H9 (cell line): Measurements from ENCODE around the gene TLX2. TPM values are rescaled to one million over a fixed set of nuclear protein-coding genes. Genes with fewer than 3 reads are reported as not detected.

ENCODE experiments used
- DNase-seq: peaks from one replicate; pipeline ENCODE4 v3.0.0-alpha.2; 2017
- H2AFZ ChIP-seq: one replicate; pipeline ENCODE4 v1.6.1; 2013; ENCODE audit warnings: mild to moderate bottlenecking, low read length, control low read depth, moderate library complexity
- H2AK5ac ChIP-seq: 2 replicates; pipeline ENCODE4 v1.6.1; 2013; ENCODE audit warnings: low read length, control low read depth, mixed read lengths; ENCODE audit not compliant: insufficient read length
- H2BK120ac ChIP-seq: one replicate; pipeline ENCODE4 v1.6.1; 2013; ENCODE audit warnings: low read depth, mild to moderate bottlenecking, low read length, control low read depth, inconsistent platforms; ENCODE audit not compliant: poor library complexity, severe bottlenecking
- H2BK12ac ChIP-seq: 2 replicates; pipeline ENCODE4 v1.6.1; 2013; ENCODE audit warnings: low read length, control low read depth, mixed read lengths, low read depth; ENCODE audit not compliant: insufficient read length
- H2BK15ac ChIP-seq: 2 replicates; pipeline ENCODE4 v1.6.1; 2013; ENCODE audit warnings: low read depth, low read length, control low read depth
- H2BK20ac ChIP-seq: one replicate; pipeline ENCODE4 v1.6.1; 2013; ENCODE audit warnings: low read depth, mild to moderate bottlenecking, low read length, control low read depth, inconsistent platforms; ENCODE audit not compliant: poor library complexity, severe bottlenecking
- H2BK5ac ChIP-seq: 2 replicates; pipeline ENCODE4 v1.6.1; 2013; ENCODE audit warnings: low read length, control low read depth, mixed read lengths; ENCODE audit not compliant: insufficient read length
- H3K14ac ChIP-seq: 2 replicates; pipeline ENCODE4 v1.6.1; 2013; ENCODE audit warnings: low read length, control low read depth; ENCODE audit not compliant: insufficient read depth
- H3K18ac ChIP-seq: 2 replicates; pipeline ENCODE4 v1.6.1; 2013; ENCODE audit warnings: low read depth, mild to moderate bottlenecking, mixed read lengths, low read length, control low read depth; ENCODE audit not compliant: insufficient read length
- H3K23ac ChIP-seq: 2 replicates; pipeline ENCODE4 v1.6.1; 2013; ENCODE audit warnings: low read length, control low read depth, mixed read lengths, low read depth; ENCODE audit not compliant: insufficient read length
- H3K23me2 ChIP-seq: 2 replicates; pipeline ENCODE4 v1.6.1; 2013; ENCODE audit warnings: low read depth, mild to moderate bottlenecking, mixed read lengths, low read length, control low read depth; ENCODE audit not compliant: insufficient read length, poor library complexity, severe bottlenecking
- H3K27ac ChIP-seq: 2 replicates; pipeline ENCODE4 v1.5.1; 2013; ENCODE audit warnings: low read length, control low read depth, mixed read lengths, low read depth; ENCODE audit not compliant: insufficient read length
- H3K27me3 ChIP-seq: 2 replicates; pipeline ENCODE4 v1.6.1; 2013; ENCODE audit warnings: low read length, control low read depth, inconsistent platforms; ENCODE audit not compliant: insufficient read depth
- H3K4ac ChIP-seq: 2 replicates; pipeline ENCODE4 v1.6.1; 2013; ENCODE audit warnings: low read depth, mild to moderate bottlenecking, control low read depth, inconsistent platforms, low read length, moderate library complexity
- H3K4me1 ChIP-seq: 2 replicates; pipeline ENCODE4 v1.6.1; 2013; ENCODE audit warnings: low read length, control low read depth, inconsistent platforms; ENCODE audit not compliant: insufficient read depth
- H3K4me2 ChIP-seq: 2 replicates; pipeline ENCODE4 v1.6.1; 2013; ENCODE audit warnings: low read length, control low read depth, mixed read lengths; ENCODE audit not compliant: insufficient read length, insufficient read depth
- H3K56ac ChIP-seq: 2 replicates; pipeline ENCODE4 v1.6.1; 2013; ENCODE audit warnings: low read depth, mild to moderate bottlenecking, mixed read lengths, low read length, control low read depth; ENCODE audit not compliant: insufficient read length
- H3K79me1 ChIP-seq: 2 replicates; pipeline ENCODE4 v1.6.1; 2013; ENCODE audit warnings: low read depth, mild to moderate bottlenecking, moderate library complexity, low read length, control low read depth, inconsistent platforms; ENCODE audit not compliant: insufficient read depth, poor library complexity, severe bottlenecking
- H3K79me2 ChIP-seq: 2 replicates; pipeline ENCODE4 v1.6.1; 2013; ENCODE audit warnings: low read length, control low read depth, inconsistent platforms; ENCODE audit not compliant: insufficient read depth
- H3K9ac ChIP-seq: 2 replicates; pipeline ENCODE4 v1.6.1; 2013; ENCODE audit warnings: low read length, control low read depth, mixed read lengths; ENCODE audit not compliant: insufficient read length; ENCODE audit errors: extremely low read depth
- H3K9me3 ChIP-seq: one replicate; pipeline ENCODE4 v1.6.1; 2013; ENCODE audit warnings: low read depth, low read length, inconsistent platforms; ENCODE audit not compliant: control insufficient read depth
- H3T11ph ChIP-seq: one replicate; pipeline ENCODE4 v1.6.1; 2013; ENCODE audit warnings: mild to moderate bottlenecking, low read length, control low read depth, inconsistent platforms
- H4K20me1 ChIP-seq: one replicate; pipeline ENCODE4 v1.6.1; 2013; ENCODE audit not compliant: control insufficient read depth, insufficient read length, insufficient read depth
- H4K5ac ChIP-seq: 2 replicates; pipeline ENCODE4 v1.6.1; 2013; ENCODE audit warnings: low read depth, mild to moderate bottlenecking, mixed read lengths, low read length, control low read depth; ENCODE audit not compliant: insufficient read length
- H4K8ac ChIP-seq: replicated peaks from 2 replicates; pipeline ENCODE4 v1.6.1; 2013; ENCODE audit warnings: low read length, control low read depth, mixed read lengths, low read depth; ENCODE audit not compliant: insufficient read length
- H4K91ac ChIP-seq: 2 replicates; pipeline ENCODE4 v1.6.1; 2013; ENCODE audit warnings: low read depth, mild to moderate bottlenecking, moderate library complexity, mixed read lengths, low read length, control low read depth; ENCODE audit not compliant: insufficient read length
- H3K27ac Mint-ChIP-seq, 3 experiments: 2 replicates in 2 of 3; 3 replicates in 1 of 3; pipeline ENCODE4 v1.8.0; 2020 to 2021; ENCODE audit warnings: mixed read lengths in 3 of 3, mild to moderate bottlenecking in 1 of 3, moderate library complexity in 1 of 3
- H3K27me3 Mint-ChIP-seq: 2 replicates; pipeline ENCODE4 v1.8.0; 2021; ENCODE audit warnings: low read depth, mild to moderate bottlenecking, moderate library complexity, mixed read lengths
- H3K36me3 Mint-ChIP-seq, 3 experiments: 2 replicates in 2 of 3; 3 replicates in 1 of 3; pipeline ENCODE4 v1.8.0; 2020 to 2021; ENCODE audit warnings: low read depth in 3 of 3, mixed read lengths in 3 of 3; ENCODE audit not compliant: insufficient read depth in 1 of 3
- H3K4me1 Mint-ChIP-seq, 2 experiments: 2 replicates each; pipeline ENCODE4 v1.8.0; 2020; ENCODE audit warnings: mixed read lengths in 2 of 2
- H3K4me3 Mint-ChIP-seq, 2 experiments: 2 replicates in 1 of 2; 3 replicates in 1 of 2; pipeline ENCODE4 v1.8.0; 2020 to 2021; ENCODE audit warnings: mild to moderate bottlenecking in 2 of 2, mixed read lengths in 2 of 2, moderate library complexity in 1 of 2
- H3K9me3 Mint-ChIP-seq, 2 experiments: 2 replicates in 1 of 2; 3 replicates in 1 of 2; pipeline ENCODE4 v1.8.0; 2020; ENCODE audit warnings: mild to moderate bottlenecking in 2 of 2, mixed read lengths in 2 of 2, moderate library complexity in 1 of 2
- CTCF ChIP-seq: fragments of 200-600 bp; sonication (generic); conservative IDR thresholded peaks from 3 replicates; pipeline ENCODE4 v1.8.0; 2021; ENCODE audit warnings: antibody characterized with exemption, mild to moderate bottlenecking
- WGBS: extraction: QIAGEN DNeasy Blood & Tissue Kit; methylation state at CpG from one replicate; pipeline ENCODE4 v1.1.7; 2013; ENCODE audit warnings: missing lambda C conversion rate, low lambda C conversion rate, mixed read lengths; ENCODE audit not compliant: insufficient read length; ENCODE audit errors: extremely low coverage; 5-methylcytosine and 5-hydroxymethylcytosine counted together
- total RNA-seq: library from RNA; stranded (reverse); gene quantifications from 2 replicates; pipeline ENCODE4 v1.2.1, GENCODE V29; 2021

TLX2 gene
- total RNA-seq, 1 experiment from 2014 or later = 0.20 TPM

DNA sequence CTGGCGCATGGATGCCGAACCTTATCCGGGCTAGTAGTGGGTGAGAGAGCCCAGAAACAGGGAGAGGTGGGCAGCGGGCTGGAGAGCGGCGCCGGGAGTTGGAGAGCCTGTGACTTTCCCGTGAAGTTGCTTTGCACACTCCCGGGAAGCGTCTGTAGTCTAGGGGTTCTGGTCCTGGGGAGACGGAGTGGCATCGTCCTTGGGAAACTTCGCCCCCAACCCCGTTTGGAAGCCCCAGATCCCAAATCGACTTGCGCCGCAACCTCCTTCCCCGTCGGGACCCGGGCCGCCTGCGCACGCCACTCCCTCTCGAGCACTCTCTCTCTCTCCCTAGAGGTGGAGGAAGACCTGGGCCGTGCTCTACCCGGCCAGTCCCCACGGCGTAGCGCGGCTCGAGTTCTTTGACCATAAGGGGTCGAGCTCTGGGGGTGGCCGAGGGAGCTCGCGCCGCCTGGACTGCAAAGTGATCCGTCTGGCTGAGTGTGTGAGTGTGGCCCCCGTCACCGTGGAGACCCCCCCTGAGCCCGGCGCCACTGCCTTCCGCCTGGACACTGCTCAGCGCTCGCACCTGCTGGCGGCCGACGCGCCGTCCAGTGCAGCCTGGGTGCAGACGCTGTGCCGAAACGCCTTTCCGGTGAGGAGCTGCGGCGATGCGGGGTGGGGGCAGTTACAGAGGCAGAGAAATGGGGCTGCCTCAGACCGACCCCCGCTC, 40.7 kb downstream of the TLX2 start:
- no peak overlapping the region for H2BK120ac ChIP-seq
- H4K20me1 ChIP-seq = no peaks in the 10 kb centered on the region
- H3K9me3 ChIP-seq = no peaks in the 10 kb centered on the region
- no CpG with 5 or more reads among the region's 58 CpGs for WGBS
- H3K18ac ChIP-seq = peak overlapping the region; percentile 10
- H3K23me2 ChIP-seq = peaks cover 20% of the 10 kb centered on the region
- H2BK15ac ChIP-seq = no peak overlapping the region
- no peak overlapping the region for H2AFZ ChIP-seq
- H2BK20ac ChIP-seq = no peak overlapping the region
- H3K4me2 ChIP-seq = peak overlapping the region; percentile 63
- TF ChIP-seq CTCF = no peak
- H3K4me1 ChIP-seq = 0 out of 2 replicates have a peak, but pooled peaks cover 2% of the 10 kb centered on the region
- Mint-ChIP-seq H3K4me3 (peak overlapping the region; percentile 92 to 93), H3K27me3 (peaks cover 51% of the 10 kb centered on the region), H3K27ac (peak overlapping the region in 1 of 3 experiments; percentile 94; a peak in 2 of 7 replicates), H3K9me3 (no peaks in the 10 kb centered on the region), H3K36me3 (peaks cover 0 to 23% (median 15%) of the 10 kb centered on the region in 3 experiments; a peak in 6 of 7 replicates), H3K4me1 (peaks cover 20 to 24% of the 10 kb centered on the region in 2 experiments)
- H4K91ac ChIP-seq = no peak overlapping the region
- H3K79me2 ChIP-seq = no peaks in the 10 kb centered on the region
- no peak overlapping the region for H4K8ac ChIP-seq
- H3K79me1 ChIP-seq = no peaks in the 10 kb centered on the region
- no peak overlapping the region for H4K5ac ChIP-seq
- H3K4ac ChIP-seq = no peak overlapping the region
- H2BK12ac ChIP-seq = no peak overlapping the region
- H2AK5ac ChIP-seq = no peak overlapping the region
- H3T11ph ChIP-seq = no peak overlapping the region
- DNase-seq = peak; percentile 61
- no peak overlapping the region for H3K56ac ChIP-seq
- peak overlapping the region; percentile 61 for H3K14ac ChIP-seq
- peak overlapping the region; percentile 32 for H3K9ac ChIP-seq
- H3K27me3 ChIP-seq = no peaks in the 10 kb centered on the region; the same call in 1 of the 2 replicates
- no peak overlapping the region for H3K23ac ChIP-seq
- no peak overlapping the region for H3K27ac ChIP-seq
- H2BK5ac ChIP-seq = no peak overlapping the region
